ENCODE data around the gene GOLGA8B.
"Not testable (repeated sequence)": the region's sequence is repeated elsewhere in the genome, so short reads cannot be mapped to it uniquely, and the experiment has no call there.

Gene GOLGA8B

GRCh38 chr15:34597316-34597715, 13.9 kb upstream of the GOLGA8B start:
- FAIRE-seq, result no peak

GRCh38 chr15:34594361-34594760, 10.9 kb upstream of the GOLGA8B start:
- FAIRE-seq, result no peak

- no peak for FAIRE-seq
Observed at GRCh38 chr15:34591306-34591705, 7.9 kb upstream of the GOLGA8B start.

- FAIRE-seq, result peak; percentile 89
Observed at GRCh38 chr15:34588046-34588674, 4.7 kb upstream of the GOLGA8B start.

- not testable (repeated sequence) for FAIRE-seq
Observed at GRCh38 chr15:34585966-34586365, 2.5 kb upstream of the GOLGA8B start.

GRCh38 chr15:34584996-34585395, 1.5 kb upstream of the GOLGA8B start:
- FAIRE-seq, result no peak

GRCh38 chr15:34584330-34584668, 848 bp upstream of the GOLGA8B start:
- no peak for FAIRE-seq

GRCh38 chr15:34582461-34583371, 735 bp downstream of the GOLGA8B start:
- FAIRE-seq, result no peak

- not testable (repeated sequence) for FAIRE-seq
Observed at GRCh38 chr15:34581687-34582460, 1.6 kb downstream of the GOLGA8B start.

GRCh38 chr15:34581043-34581365, 2.4 kb downstream of the GOLGA8B start:
- no peak for FAIRE-seq

- FAIRE-seq, result not testable (repeated sequence)
Observed at GRCh38 chr15:34580251-34581042, 3.0 kb downstream of the GOLGA8B start.

- FAIRE-seq, result no peak
Observed at GRCh38 chr15:34578283-34578674, 5.2 kb downstream of the GOLGA8B start.

GRCh38 chr15:34577658-34578282, 5.7 kb downstream of the GOLGA8B start:
- FAIRE-seq, result not testable (repeated sequence)

- not testable (repeated sequence) for FAIRE-seq
Observed at GRCh38 chr15:34575035-34575434, 8.4 kb downstream of the GOLGA8B start.

- FAIRE-seq, result not testable (repeated sequence)
Observed at GRCh38 chr15:34572921-34573320, 10.5 kb downstream of the GOLGA8B start.

GRCh38 chr15:34572019-34572641, 11.3 kb downstream of the GOLGA8B start:
- FAIRE-seq, result not testable (repeated sequence)

- not testable (repeated sequence) for FAIRE-seq
Observed at GRCh38 chr15:34569670-34570396, 13.6 kb downstream of the GOLGA8B start.

GRCh38 chr15:34567174-34567573, 16.3 kb downstream of the GOLGA8B start:
- FAIRE-seq, result not testable (repeated sequence)

- FAIRE-seq, result not testable (repeated sequence)
Observed at GRCh38 chr15:34564711-34565110, 18.7 kb downstream of the GOLGA8B start.

GRCh38 chr15:34560814-34561213, 22.6 kb downstream of the GOLGA8B start:
- not testable (repeated sequence) for FAIRE-seq

GRCh38 chr15:34559764-34560163, 23.7 kb downstream of the GOLGA8B start:
- FAIRE-seq, result not testable (repeated sequence)

All from endometrium (tissue), 2 donors.